Astrocyte of the cerebellum (primary cell): ENCODE data around the gene DEFB128.

Source experiments
- DNase-seq: peaks from one replicate; pipeline ENCODE4 v3.0.0-alpha.2; 2011; ENCODE audit warnings: low read depth
- H3K4me3 ChIP-seq: 2 replicates; pipeline ENCODE4 v1.5.1; 2011; ENCODE audit warnings: mild to moderate bottlenecking, low read depth, low read length, moderate library complexity
- in situ Hi-C: cut with HindIII; loops from 2 replicates; pipeline ENCODE4 v1.10.0; 2017; ENCODE audit warnings: low sequenced_read_pairs
- TF ChIP-seq, protein P1 (sequence below): IDR thresholded peaks from 2 replicates; pipeline ENCODE4 v1.5.1; 2012; ENCODE audit warnings: low read length, low read depth, moderate library complexity, mild to moderate bottlenecking; ENCODE audit errors: missing control alignments

The DEFB128 gene

DNA sequence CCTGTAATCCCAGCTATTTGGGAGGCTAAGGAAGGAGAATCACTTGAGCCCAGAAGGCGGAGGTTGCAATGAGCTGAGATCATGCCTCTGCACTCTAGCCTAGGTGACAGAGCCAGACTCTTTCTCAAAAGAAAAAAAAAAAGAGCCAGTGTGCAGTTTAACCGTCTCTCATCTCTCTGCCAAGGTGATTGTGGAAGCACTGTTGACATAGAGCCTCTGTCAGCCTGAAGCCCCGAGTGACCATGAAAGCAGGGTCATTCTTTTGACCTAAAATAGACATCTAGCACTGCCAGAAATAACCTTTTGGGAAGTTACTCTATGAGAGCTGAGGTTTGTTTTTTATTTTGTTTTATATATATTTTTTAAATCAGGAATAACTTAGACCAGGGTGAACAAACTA, 24.9 kb downstream of the DEFB128 start:
- in situ Hi-C loops: no loop called here
- no peak overlapping the region for H3K4me3 ChIP-seq
- DNase-seq: no peak
- TF ChIP-seq, protein P1, sequence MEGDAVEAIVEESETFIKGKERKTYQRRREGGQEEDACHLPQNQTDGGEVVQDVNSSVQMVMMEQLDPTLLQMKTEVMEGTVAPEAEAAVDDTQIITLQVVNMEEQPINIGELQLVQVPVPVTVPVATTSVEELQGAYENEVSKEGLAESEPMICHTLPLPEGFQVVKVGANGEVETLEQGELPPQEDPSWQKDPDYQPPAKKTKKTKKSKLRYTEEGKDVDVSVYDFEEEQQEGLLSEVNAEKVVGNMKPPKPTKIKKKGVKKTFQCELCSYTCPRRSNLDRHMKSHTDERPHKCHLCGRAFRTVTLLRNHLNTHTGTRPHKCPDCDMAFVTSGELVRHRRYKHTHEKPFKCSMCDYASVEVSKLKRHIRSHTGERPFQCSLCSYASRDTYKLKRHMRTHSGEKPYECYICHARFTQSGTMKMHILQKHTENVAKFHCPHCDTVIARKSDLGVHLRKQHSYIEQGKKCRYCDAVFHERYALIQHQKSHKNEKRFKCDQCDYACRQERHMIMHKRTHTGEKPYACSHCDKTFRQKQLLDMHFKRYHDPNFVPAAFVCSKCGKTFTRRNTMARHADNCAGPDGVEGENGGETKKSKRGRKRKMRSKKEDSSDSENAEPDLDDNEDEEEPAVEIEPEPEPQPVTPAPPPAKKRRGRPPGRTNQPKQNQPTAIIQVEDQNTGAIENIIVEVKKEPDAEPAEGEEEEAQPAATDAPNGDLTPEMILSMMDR: no peak

DNA sequence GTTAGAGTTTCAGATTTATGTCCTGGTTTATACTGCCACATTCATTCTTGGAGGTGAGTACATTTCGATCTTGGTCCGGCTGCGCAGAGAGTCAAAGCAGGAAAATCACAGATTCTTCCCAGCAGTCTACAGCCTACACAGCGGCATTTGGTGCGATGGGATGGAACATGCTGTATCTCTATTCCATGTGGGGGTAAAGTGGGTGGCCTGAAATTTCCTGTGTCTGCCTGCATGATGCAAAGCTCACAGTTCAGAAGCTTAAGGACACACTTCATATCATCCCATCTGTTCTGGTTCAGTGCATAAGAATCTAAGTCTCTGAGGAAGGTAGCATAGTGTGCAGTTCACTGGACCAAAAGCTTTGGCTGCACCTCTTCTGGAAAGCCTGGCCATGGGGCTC, 32.4 kb downstream of the DEFB128 start, which contains the start of gene DEFB127:
Gene DEFB127, plus strand, starts transcription at position 301 of the 400 bp plus-strand sequence. Its CDS starts 91 bp downstream, at position 392.
- H3K4me3 ChIP-seq: no peak within 1 kb of the TSS
- no peak for DNase-seq
- in situ Hi-C loops: no loop called here
- TF ChIP-seq, protein P1: no peak

DNA sequence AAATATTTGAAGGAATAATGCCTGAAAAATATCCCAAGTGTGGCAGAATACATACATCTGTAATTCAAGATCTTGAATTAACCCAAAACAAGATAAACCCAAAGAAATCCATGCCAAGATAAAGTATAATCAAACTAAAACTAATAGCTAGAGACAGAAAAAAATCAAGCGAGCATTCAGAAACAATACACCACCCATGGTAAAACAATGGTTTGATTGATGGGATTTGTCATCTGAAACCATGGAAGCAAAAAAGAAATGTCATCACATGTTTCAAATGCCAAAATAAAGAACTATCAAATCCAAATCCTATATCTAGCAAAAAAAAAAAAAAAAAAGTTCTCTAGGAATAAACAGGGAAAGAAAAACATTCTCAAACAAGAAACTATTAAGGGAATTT, 37.4 kb downstream of the DEFB128 start:
- no peak for DNase-seq
- H3K4me3 ChIP-seq: no peak overlapping the region
- TF ChIP-seq, protein P1: no peak
- in situ Hi-C loops: no loop called here

DNA sequence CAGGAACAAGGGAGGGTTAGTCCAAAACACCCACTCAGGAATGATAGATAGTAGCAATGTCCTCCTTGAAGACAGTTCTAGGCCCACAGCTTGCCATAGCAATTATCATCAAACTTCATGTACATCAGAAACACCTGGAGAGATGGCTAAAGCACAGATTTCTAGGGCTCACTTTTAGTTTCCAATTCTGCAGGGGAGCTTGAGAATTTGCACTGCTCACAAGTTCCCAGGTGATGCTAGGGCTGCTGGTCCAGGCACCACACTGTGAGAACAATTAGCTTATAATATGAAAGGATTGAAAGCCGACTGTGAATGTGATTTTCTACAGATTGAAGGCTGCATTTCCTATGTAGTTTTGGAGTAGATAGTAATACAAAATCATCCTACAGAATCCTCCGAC, 43.6 kb downstream of the DEFB128 start:
- in situ Hi-C loops: no loop called here
- no peak overlapping the region for H3K4me3 ChIP-seq
- TF ChIP-seq, protein P1: no peak
- DNase-seq: no peak

DNA sequence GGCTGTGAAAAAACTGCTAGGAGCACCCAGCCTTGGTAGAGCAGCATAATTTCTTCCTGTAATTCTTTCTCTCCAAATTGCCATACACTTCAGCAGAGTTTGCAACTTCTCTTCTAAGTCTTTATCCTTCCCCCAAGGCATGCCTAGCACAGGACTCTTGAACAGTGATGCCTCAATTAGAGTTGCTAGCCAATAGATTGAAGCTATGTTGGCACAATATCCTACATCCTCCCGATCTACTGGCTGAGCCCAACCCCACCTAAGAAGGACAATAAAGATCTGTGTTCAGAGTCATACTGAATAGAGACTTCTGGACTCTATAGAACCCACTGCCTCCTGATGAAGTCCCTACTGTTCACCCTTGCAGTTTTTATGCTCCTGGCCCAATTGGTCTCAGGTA, 47.2 kb downstream of the DEFB128 start, which contains the start of gene DEFB126:
Gene DEFB126, plus strand, starts transcription at position 301 of the 400 bp plus-strand sequence. Its CDS starts 39 bp downstream, at position 340.
- DNase-seq: no peak
- no peak within 1 kb of the TSS for H3K4me3 ChIP-seq
- TF ChIP-seq, protein P1: no peak
- in situ Hi-C loops: no loop called here
